HepG2 (cell line): ENCODE data around the gene SETD1B. TPM values are rescaled to one million over a fixed set of nuclear protein-coding genes. Genes with fewer than 3 reads are reported as not detected.

Source experiments
- CBFB ChIP-seq: sonication (generic); formaldehyde crosslinking; IDR thresholded peaks from 2 replicates; pipeline ENCODE4 v1.4.0; 2020; ENCODE audit warnings: missing genetic modification reagents
- EEA1 ChIP-seq: sonication (generic); formaldehyde crosslinking; IDR thresholded peaks from 2 replicates; pipeline ENCODE4 v1.5.1; 2020; ENCODE audit warnings: mild to moderate bottlenecking, missing genetic modification reagents, borderline replicate concordance
- KLF16 ChIP-seq, 2 experiments: sonication (generic) in 1 of 2; formaldehyde crosslinking in 1 of 2; IDR thresholded peaks; 2 replicates each; pipeline versions ENCODE4 v1.6.1 to v1.8.0; 2016 to 2023; ENCODE audit warnings: missing genetic modification reagents in 2 of 2, missing compliant biosample characterization in 1 of 2
- MED8 ChIP-seq: sonication (generic); formaldehyde crosslinking; IDR thresholded peaks from 2 replicates; pipeline ENCODE4 v1.8.1; 2023; ENCODE audit warnings: mild to moderate bottlenecking, missing genetic modification reagents; ENCODE audit not compliant: insufficient replicate concordance
- MTA1 ChIP-seq: sonication (generic); formaldehyde crosslinking; IDR thresholded peaks from 2 replicates; pipeline ENCODE4 v1.4.0; 2020; ENCODE audit warnings: missing genetic modification reagents, mild to moderate bottlenecking, borderline replicate concordance
- SRY ChIP-seq: sonication (generic); formaldehyde crosslinking; IDR thresholded peaks from 2 replicates; pipeline ENCODE4 v1.8.0; 2022; ENCODE audit warnings: mild to moderate bottlenecking, missing genetic modification reagents
- ZC3H4 ChIP-seq: sonication (generic); formaldehyde crosslinking; IDR thresholded peaks from 2 replicates; pipeline ENCODE4 v1.4.0; 2020; ENCODE audit warnings: missing genetic modification reagents, borderline replicate concordance
- ZFP62 ChIP-seq: sonication (generic); formaldehyde crosslinking; IDR thresholded peaks from 2 replicates; pipeline ENCODE4 v1.4.0; 2020; ENCODE audit warnings: missing genetic modification reagents
- ZFY ChIP-seq: sonication (generic); formaldehyde crosslinking; IDR thresholded peaks from 2 replicates; pipeline ENCODE4 v1.4.0; 2020; ENCODE audit warnings: missing genetic modification reagents
- ZNF160 ChIP-seq: sonication (generic); formaldehyde crosslinking; IDR thresholded peaks from 2 replicates; pipeline ENCODE4 v1.8.0; 2022; ENCODE audit warnings: mild to moderate bottlenecking, inconsistent platforms, missing genetic modification reagents
- ZNF234 ChIP-seq: sonication (generic); formaldehyde crosslinking; conservative IDR thresholded peaks from 2 replicates; pipeline ENCODE4 v1.5.1; 2020; ENCODE audit warnings: mild to moderate bottlenecking, missing genetic modification reagents
- ZNF605 ChIP-seq: sonication (generic); formaldehyde crosslinking; IDR thresholded peaks from 2 replicates; pipeline ENCODE4 v1.8.0; 2022; ENCODE audit warnings: mild to moderate bottlenecking, missing genetic modification reagents
- ZNF761 ChIP-seq: sonication (generic); formaldehyde crosslinking; conservative IDR thresholded peaks from 2 replicates; pipeline ENCODE4 v1.4.0; 2020; ENCODE audit warnings: mild to moderate bottlenecking, missing genetic modification reagents
- ZSCAN29 ChIP-seq: sonication (generic); formaldehyde crosslinking; conservative IDR thresholded peaks from 2 replicates; pipeline ENCODE4 v1.4.0; 2020; ENCODE audit warnings: mild to moderate bottlenecking, missing genetic modification reagents
- polyA plus RNA-seq, 8 experiments: library from polyadenylated mRNA; depleted of rRNA in 3 of 8; stranded (reverse) in 7 of 8; unstranded in 1 of 8; fragments of >200 nt; fragmentation: Illumina TruSeq in 4 of 8; extraction: Trizol in 4 of 8; gene quantifications; 2 replicates each; pipeline versions ENCODE4 v1.2.1 to v1.2.3, GENCODE V29; 2011 to 2016; ENCODE audit warnings: low read depth in 4 of 8, missing spikeins in 1 of 8, mixed read lengths in 1 of 8; ENCODE audit not compliant: insufficient read depth in 1 of 8
- total RNA-seq, 5 experiments: library from RNA; depleted of rRNA; stranded (reverse); fragments of >200 nt; fragmentation: Illumina TruSeq; extraction: Trizol; gene quantifications; 2 replicates each; pipeline ENCODE4 v1.2.3, GENCODE V29; 2016; ENCODE audit warnings: low read depth in 1 of 5
- TF ChIP-seq, protein P1 (sequence below): sonication (generic); formaldehyde crosslinking; IDR thresholded peaks from 2 replicates; pipeline ENCODE4 v1.9.0; 2022; ENCODE audit warnings: low read depth, missing genetic modification reagents
- TF ChIP-seq, protein P2 (sequence below): sonication (generic); formaldehyde crosslinking; IDR thresholded peaks from 2 replicates; pipeline ENCODE4 v1.5.0; 2020; ENCODE audit warnings: mild to moderate bottlenecking, missing genetic modification reagents
- TF ChIP-seq, protein P3 (sequence below): sonication (generic); formaldehyde crosslinking; IDR thresholded peaks from 2 replicates; pipeline ENCODE4 v1.4.0; 2020; ENCODE audit warnings: missing genetic modification reagents, low read depth, mild to moderate bottlenecking, borderline replicate concordance
- TF ChIP-seq, protein P4 (sequence below): sonication (generic); formaldehyde crosslinking; IDR thresholded peaks from 2 replicates; pipeline ENCODE4 v1.4.0; 2020; ENCODE audit warnings: missing genetic modification reagents
- TF ChIP-seq, protein P5 (sequence below): sonication (generic); formaldehyde crosslinking; IDR thresholded peaks from 2 replicates; pipeline ENCODE4 v1.5.1; 2020; ENCODE audit warnings: missing genetic modification reagents, mild to moderate bottlenecking, borderline replicate concordance

The SETD1B gene
- total and polyA plus RNA-seq, 2 of the 13 experiments (the other 11 are each of a cell fraction or from before 2014, with no cell fraction given): 1.1 to 1.4 TPM

DNA sequence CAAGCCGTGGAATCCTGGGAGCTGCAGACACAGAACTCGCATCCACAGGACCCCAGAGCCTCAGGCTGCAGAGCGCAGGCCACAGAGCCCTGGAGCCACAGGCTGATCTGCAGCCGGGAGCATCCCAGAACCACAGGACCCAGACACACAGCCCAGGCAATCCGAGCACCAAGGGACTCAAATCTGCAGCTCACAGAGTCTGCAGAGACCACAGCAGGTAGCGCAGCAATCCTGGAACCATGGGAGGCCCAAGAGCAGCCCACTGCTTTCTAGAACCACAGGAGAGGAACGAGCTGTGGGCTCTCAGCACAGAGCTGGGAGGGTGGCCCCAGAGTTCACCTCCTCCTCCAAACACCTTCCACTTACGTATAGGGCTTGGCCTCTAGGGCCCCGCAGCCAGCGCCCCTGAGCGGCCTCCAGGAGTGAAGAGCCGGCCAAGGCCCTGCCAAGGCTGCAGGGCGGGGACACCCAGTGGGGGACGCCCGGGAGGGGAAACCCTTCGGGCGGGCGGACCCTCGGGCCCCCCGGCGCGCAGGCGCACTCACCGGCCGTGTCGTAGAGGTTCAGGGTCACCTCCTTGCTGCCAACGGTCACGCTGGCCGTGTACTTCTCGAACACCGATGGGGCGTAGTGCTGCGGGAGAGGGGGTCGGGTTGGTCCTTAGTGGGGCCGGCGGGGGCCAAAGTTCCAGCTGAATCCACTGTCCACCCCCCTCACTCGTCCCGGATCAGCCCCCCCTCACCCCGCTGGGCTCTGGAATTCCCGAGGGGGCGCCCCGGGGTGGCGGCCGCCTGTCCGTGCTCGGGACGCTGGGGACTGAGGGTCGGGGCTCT is 11.0 kb upstream of the SETD1B start (continued):
- TF ChIP-seq, protein P1, sequence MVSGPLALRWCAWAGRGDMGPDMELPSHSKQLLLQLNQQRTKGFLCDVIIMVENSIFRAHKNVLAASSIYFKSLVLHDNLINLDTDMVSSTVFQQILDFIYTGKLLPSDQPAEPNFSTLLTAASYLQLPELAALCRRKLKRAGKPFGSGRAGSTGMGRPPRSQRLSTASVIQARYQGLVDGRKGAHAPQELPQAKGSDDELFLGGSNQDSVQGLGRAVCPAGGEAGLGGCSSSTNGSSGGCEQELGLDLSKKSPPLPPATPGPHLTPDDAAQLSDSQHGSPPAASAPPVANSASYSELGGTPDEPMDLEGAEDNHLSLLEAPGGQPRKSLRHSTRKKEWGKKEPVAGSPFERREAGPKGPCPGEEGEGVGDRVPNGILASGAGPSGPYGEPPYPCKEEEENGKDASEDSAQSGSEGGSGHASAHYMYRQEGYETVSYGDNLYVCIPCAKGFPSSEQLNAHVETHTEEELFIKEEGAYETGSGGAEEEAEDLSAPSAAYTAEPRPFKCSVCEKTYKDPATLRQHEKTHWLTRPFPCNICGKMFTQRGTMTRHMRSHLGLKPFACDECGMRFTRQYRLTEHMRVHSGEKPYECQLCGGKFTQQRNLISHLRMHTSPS (CRISPR knock-in tag): no peak
- no peak for TF ChIP-seq ZFP62
- TF ChIP-seq, protein P2, sequence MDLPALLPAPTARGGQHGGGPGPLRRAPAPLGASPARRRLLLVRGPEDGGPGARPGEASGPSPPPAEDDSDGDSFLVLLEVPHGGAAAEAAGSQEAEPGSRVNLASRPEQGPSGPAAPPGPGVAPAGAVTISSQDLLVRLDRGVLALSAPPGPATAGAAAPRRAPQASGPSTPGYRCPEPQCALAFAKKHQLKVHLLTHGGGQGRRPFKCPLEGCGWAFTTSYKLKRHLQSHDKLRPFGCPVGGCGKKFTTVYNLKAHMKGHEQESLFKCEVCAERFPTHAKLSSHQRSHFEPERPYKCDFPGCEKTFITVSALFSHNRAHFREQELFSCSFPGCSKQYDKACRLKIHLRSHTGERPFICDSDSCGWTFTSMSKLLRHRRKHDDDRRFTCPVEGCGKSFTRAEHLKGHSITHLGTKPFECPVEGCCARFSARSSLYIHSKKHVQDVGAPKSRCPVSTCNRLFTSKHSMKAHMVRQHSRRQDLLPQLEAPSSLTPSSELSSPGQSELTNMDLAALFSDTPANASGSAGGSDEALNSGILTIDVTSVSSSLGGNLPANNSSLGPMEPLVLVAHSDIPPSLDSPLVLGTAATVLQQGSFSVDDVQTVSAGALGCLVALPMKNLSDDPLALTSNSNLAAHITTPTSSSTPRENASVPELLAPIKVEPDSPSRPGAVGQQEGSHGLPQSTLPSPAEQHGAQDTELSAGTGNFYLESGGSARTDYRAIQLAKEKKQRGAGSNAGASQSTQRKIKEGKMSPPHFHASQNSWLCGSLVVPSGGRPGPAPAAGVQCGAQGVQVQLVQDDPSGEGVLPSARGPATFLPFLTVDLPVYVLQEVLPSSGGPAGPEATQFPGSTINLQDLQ (CRISPR knock-in tag): no peak
- no peak for TF ChIP-seq EEA1 (CRISPR knock-in tag)
- TF ChIP-seq MTA1 (CRISPR knock-in tag): peak; percentile 20
- TF ChIP-seq ZFY (CRISPR knock-in tag): peak; percentile 43
- no peak for TF ChIP-seq ZSCAN29
- TF ChIP-seq MED8 (CRISPR knock-in tag): no peak
- TF ChIP-seq ZC3H4 (CRISPR knock-in tag): no peak
- TF ChIP-seq, protein P3, sequence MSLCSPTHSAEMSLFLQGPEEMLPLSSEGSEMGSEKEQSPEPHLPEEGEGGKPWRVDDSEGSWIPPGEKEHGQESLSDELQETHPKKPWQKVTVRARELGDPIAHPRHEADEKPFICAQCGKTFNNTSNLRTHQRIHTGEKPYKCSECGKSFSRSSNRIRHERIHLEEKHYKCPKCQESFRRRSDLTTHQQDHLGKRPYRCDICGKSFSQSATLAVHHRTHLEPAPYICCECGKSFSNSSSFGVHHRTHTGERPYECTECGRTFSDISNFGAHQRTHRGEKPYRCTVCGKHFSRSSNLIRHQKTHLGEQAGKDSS (CRISPR knock-in tag): no peak
- TF ChIP-seq, protein P4, sequence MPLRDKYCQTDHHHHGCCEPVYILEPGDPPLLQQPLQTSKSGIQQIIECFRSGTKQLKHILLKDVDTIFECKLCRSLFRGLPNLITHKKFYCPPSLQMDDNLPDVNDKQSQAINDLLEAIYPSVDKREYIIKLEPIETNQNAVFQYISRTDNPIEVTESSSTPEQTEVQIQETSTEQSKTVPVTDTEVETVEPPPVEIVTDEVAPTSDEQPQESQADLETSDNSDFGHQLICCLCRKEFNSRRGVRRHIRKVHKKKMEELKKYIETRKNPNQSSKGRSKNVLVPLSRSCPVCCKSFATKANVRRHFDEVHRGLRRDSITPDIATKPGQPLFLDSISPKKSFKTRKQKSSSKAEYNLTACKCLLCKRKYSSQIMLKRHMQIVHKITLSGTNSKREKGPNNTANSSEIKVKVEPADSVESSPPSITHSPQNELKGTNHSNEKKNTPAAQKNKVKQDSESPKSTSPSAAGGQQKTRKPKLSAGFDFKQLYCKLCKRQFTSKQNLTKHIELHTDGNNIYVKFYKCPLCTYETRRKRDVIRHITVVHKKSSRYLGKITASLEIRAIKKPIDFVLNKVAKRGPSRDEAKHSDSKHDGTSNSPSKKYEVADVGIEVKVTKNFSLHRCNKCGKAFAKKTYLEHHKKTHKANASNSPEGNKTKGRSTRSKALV (CRISPR knock-in tag): no peak
- TF ChIP-seq ZNF605: 0 out of 2 replicates have a peak, but pooled peaks have one; percentile 60
- peak; percentile 3; the same call in 1 of the 2 replicates for TF ChIP-seq ZNF761 (CRISPR knock-in tag)
- TF ChIP-seq ZNF160 (CRISPR knock-in tag): no peak
- TF ChIP-seq KLF16 (CRISPR knock-in tag; IDR thresholded peaks at IDR 0.05): 0 out of 4 replicates have a peak, but pooled peaks of 1 of the 2 experiments have one; percentile 18
- no peak for TF ChIP-seq SRY (CRISPR knock-in tag)
- 0 out of 2 replicates have a peak, but pooled peaks have one; percentile 40 for TF ChIP-seq ZNF234 (CRISPR knock-in tag)
- TF ChIP-seq, protein P5, sequence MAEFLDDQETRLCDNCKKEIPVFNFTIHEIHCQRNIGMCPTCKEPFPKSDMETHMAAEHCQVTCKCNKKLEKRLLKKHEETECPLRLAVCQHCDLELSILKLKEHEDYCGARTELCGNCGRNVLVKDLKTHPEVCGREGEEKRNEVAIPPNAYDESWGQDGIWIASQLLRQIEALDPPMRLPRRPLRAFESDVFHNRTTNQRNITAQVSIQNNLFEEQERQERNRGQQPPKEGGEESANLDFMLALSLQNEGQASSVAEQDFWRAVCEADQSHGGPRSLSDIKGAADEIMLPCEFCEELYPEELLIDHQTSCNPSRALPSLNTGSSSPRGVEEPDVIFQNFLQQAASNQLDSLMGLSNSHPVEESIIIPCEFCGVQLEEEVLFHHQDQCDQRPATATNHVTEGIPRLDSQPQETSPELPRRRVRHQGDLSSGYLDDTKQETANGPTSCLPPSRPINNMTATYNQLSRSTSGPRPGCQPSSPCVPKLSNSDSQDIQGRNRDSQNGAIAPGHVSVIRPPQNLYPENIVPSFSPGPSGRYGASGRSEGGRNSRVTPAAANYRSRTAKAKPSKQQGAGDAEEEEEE: no peak
- 0 out of 2 replicates have a peak, but pooled peaks have one; percentile 35 for TF ChIP-seq CBFB (CRISPR knock-in tag)
